Activated T-cell treated with anti-CD3 and anti-CD28 coated beads, Interleukin-2, amount 50 U/mL, for 1 hour (primary cell): Measurements from ENCODE around the gene PRDX2.

Experiments used
- DNase-seq: peaks from one replicate; pipeline ENCODE4 v3.0.0-alpha.2; 2020

The PRDX2 gene

GRCh38 chr19:12792051-12792852 is 9.3 kb downstream of the PRDX2 start:
- peak; percentile 75 for DNase-seq

- DNase-seq, result peak; percentile 98
Observed at GRCh38 chr19:12791345-12792050, 10.1 kb downstream of the PRDX2 start, which contains the start of gene JUNB. JUNB (plus strand) TSS chr19:12791486; CDS start chr19:12791772, 286 bp downstream.

- DNase-seq, result no peak
Observed at GRCh38 chr19:12790628-12791344, 10.8 kb downstream of the PRDX2 start.

- peak; percentile 91 for DNase-seq
Observed at GRCh38 chr19:12789904-12790619, 11.5 kb downstream of the PRDX2 start.

GRCh38 chr19:12789098-12789903 is 12.3 kb downstream of the PRDX2 start:
- no peak for DNase-seq

- DNase-seq, result peak; percentile 49
Observed at GRCh38 chr19:12788682-12789097, 12.9 kb downstream of the PRDX2 start.

GRCh38 chr19:12788042-12788681 is 13.4 kb downstream of the PRDX2 start:
- DNase-seq, result no peak

GRCh38 chr19:12787458-12787857 is 14.1 kb downstream of the PRDX2 start:
- DNase-seq, result no peak

- DNase-seq, result no peak
Observed at GRCh38 chr19:12786952-12787351, 14.6 kb downstream of the PRDX2 start.

GRCh38 chr19:12786141-12786870 is 15.3 kb downstream of the PRDX2 start:
- no peak for DNase-seq

GRCh38 chr19:12785431-12786031 is 16.1 kb downstream of the PRDX2 start:
- DNase-seq, result peak; percentile 25

GRCh38 chr19:12784871-12785430 is 16.6 kb downstream of the PRDX2 start:
- DNase-seq, result peak; percentile 49

- DNase-seq, result no peak
Observed at GRCh38 chr19:12784394-12784870, 17.2 kb downstream of the PRDX2 start.

- no peak for DNase-seq
Observed at GRCh38 chr19:12783849-12784393, 17.7 kb downstream of the PRDX2 start.

GRCh38 chr19:12783291-12783848 is 18.2 kb downstream of the PRDX2 start:
- DNase-seq, result peak; percentile 36

- DNase-seq, result peak; percentile 95
Observed at GRCh38 chr19:12782424-12783290, 18.9 kb downstream of the PRDX2 start.

GRCh38 chr19:12782174-12782423 is 19.5 kb downstream of the PRDX2 start:
- no peak for DNase-seq
